Loucy (cell line): ENCODE results near the gene STAT3.

ENCODE experiments used
- H2AFZ ChIP-seq: fragments of 200-600 bp; sonication (generic); 2 replicates; pipeline ENCODE4 v1.6.0; 2016; ENCODE audit warnings: antibody characterized with exemption, mild to moderate bottlenecking, low read length, moderate library complexity
- H3F3A ChIP-seq: fragments of 200-600 bp; 2 replicates; pipeline ENCODE4 v1.6.0; 2016; ENCODE audit warnings: antibody characterized with exemption, low read depth, mild to moderate bottlenecking
- H3K27me3 ChIP-seq: fragments of 200-600 bp; sonication (generic); 2 replicates; pipeline ENCODE4 v1.6.1; 2014; ENCODE audit warnings: low read length, mild to moderate bottlenecking; ENCODE audit not compliant: insufficient read depth, poor library complexity, severe bottlenecking
- H3K36me3 ChIP-seq: fragments of 200-600 bp; sonication (generic); 2 replicates; pipeline ENCODE4 v1.6.1; 2016; ENCODE audit warnings: low read length; ENCODE audit not compliant: insufficient read depth
- H3K4me1 ChIP-seq: fragments of 200-600 bp; sonication (generic); 2 replicates; pipeline ENCODE4 v1.5.1; 2014; ENCODE audit warnings: low read length, mild to moderate bottlenecking; ENCODE audit not compliant: insufficient read depth, poor library complexity, severe bottlenecking
- H3K4me2 ChIP-seq: fragments of 200-600 bp; sonication (generic); 2 replicates; pipeline ENCODE4 v1.6.0; 2014; ENCODE audit warnings: antibody characterized with exemption, low read length, low read depth, mild to moderate bottlenecking; ENCODE audit not compliant: poor library complexity, severe bottlenecking
- H3K4me3 ChIP-seq: fragments of 200-600 bp; sonication (generic); 2 replicates; pipeline ENCODE4 v1.5.1; 2014; ENCODE audit warnings: low read length, mild to moderate bottlenecking, mixed read lengths; ENCODE audit not compliant: poor library complexity, severe bottlenecking
- H3K79me2 ChIP-seq: fragments of 200-600 bp; sonication (generic); 2 replicates; pipeline ENCODE4 v1.6.1; 2014; ENCODE audit warnings: low read length; ENCODE audit not compliant: insufficient read depth
- H3K9ac ChIP-seq: fragments of 200-600 bp; sonication (generic); 2 replicates; pipeline ENCODE4 v1.6.0; 2014; ENCODE audit warnings: mild to moderate bottlenecking, low read depth, low read length, moderate library complexity; ENCODE audit not compliant: poor library complexity, severe bottlenecking
- H3K9me2 ChIP-seq: fragments of 200-600 bp; sonication (generic); replicated peaks from 2 replicates; pipeline ENCODE4 v1.6.1; 2016; ENCODE audit warnings: low read depth, low read length, mixed read lengths
- H3K9me3 ChIP-seq: fragments of 200-600 bp; sonication (generic); 2 replicates; pipeline ENCODE4 v1.6.1; 2014; ENCODE audit warnings: mild to moderate bottlenecking, antibody characterized with exemption, low read length, low read depth; ENCODE audit not compliant: insufficient read depth
- H4K20me1 ChIP-seq: fragments of 200-600 bp; sonication (generic); 2 replicates; pipeline ENCODE4 v1.6.0; 2014; ENCODE audit warnings: antibody characterized with exemption, low read length, mild to moderate bottlenecking; ENCODE audit not compliant: insufficient read depth, poor library complexity, severe bottlenecking
- CTCF ChIP-seq: fragments of 200-600 bp; sonication (generic); conservative IDR thresholded peaks from 2 replicates; pipeline ENCODE4 v1.5.1; 2014; ENCODE audit warnings: mild to moderate bottlenecking, antibody characterized with exemption, low read length
- EZH2phosphoT487 ChIP-seq: fragments of 200-600 bp; IDR thresholded peaks from 2 replicates; pipeline ENCODE4 v1.6.1; 2018; ENCODE audit warnings: antibody characterized with exemption, mild to moderate bottlenecking, moderate library complexity, borderline replicate concordance

Gene STAT3

GRCh38 chr17:42329025-42329976, 58.9 kb downstream of the STAT3 start:
- Histone ChIP-seq H3K4me3 (no peak overlapping the region), H3K9me2 (no peaks in the 10 kb centered on the region), H3K4me2 (no peak overlapping the region), H3K9ac (no peak overlapping the region), H4K20me1 (no peaks in the 10 kb centered on the region), H3K36me3 (peaks cover 72% of the 10 kb centered on the region), H2AFZ (no peak overlapping the region), H3K27me3 (no peaks in the 10 kb centered on the region), H3K4me1 (no peaks in the 10 kb centered on the region), H3F3A (no peaks in the 10 kb centered on the region), H3K79me2 (no peaks in the 10 kb centered on the region), H3K9me3 (no peaks in the 10 kb centered on the region)
- no peak for TF ChIP-seq EZH2phosphoT487
- no peak for TF ChIP-seq CTCF

GRCh38 chr17:42325026-42325425, 63.2 kb downstream of the STAT3 start:
- no peaks in the 10 kb centered on the region for H3K27me3 ChIP-seq
- no peaks in the 10 kb centered on the region for H3K79me2 ChIP-seq
- TF ChIP-seq CTCF (no peak), EZH2phosphoT487 (no peak)
- no peak overlapping the region for H3K9ac ChIP-seq
- H3K9me2 ChIP-seq, result no peaks in the 10 kb centered on the region
- H2AFZ ChIP-seq, result no peak overlapping the region
- no peaks in the 10 kb centered on the region for H3K9me3 ChIP-seq
- no peaks in the 10 kb centered on the region for H4K20me1 ChIP-seq
- peaks cover 11% of the 10 kb centered on the region; the same call in 1 of the 2 replicates for H3F3A ChIP-seq
- no peak overlapping the region for H3K4me3 ChIP-seq
- no peak overlapping the region for H3K4me2 ChIP-seq
- H3K4me1 ChIP-seq, result peaks cover 33% of the 10 kb centered on the region
- H3K36me3 ChIP-seq, result peaks cover 57% of the 10 kb centered on the region; the same call in 1 of the 2 replicates

GRCh38 chr17:42323268-42323773, 64.9 kb downstream of the STAT3 start:
- Histone ChIP-seq H4K20me1 (no peaks in the 10 kb centered on the region), H3K27me3 (no peaks in the 10 kb centered on the region), H3F3A (peaks cover 25% of the 10 kb centered on the region; the same call in 1 of the 2 replicates), H2AFZ (no peak overlapping the region), H3K4me1 (peaks cover 48% of the 10 kb centered on the region), H3K9me2 (no peaks in the 10 kb centered on the region), H3K79me2 (peaks cover 5% of the 10 kb centered on the region), H3K9ac (peak overlapping the region; percentile 44), H3K36me3 (peaks cover 41% of the 10 kb centered on the region; the same call in 1 of the 2 replicates), H3K4me2 (peak overlapping the region; percentile 32), H3K4me3 (no peak overlapping the region), H3K9me3 (no peaks in the 10 kb centered on the region)
- TF ChIP-seq CTCF, result no peak
- TF ChIP-seq EZH2phosphoT487, result no peak
